Neutrophil (primary cell): Measurements from ENCODE around the gene KLK12.

Experiments used
- H3K27ac ChIP-seq: fragments of 200-600 bp; sonication (generic); 2 replicates; pipeline ENCODE4 v1.5.1; 2016; ENCODE audit warnings: mild to moderate bottlenecking, moderate library complexity
- H3K27me3 ChIP-seq: fragments of 200-600 bp; sonication (generic); 2 replicates; pipeline ENCODE4 v1.6.0; 2016; ENCODE audit warnings: mild to moderate bottlenecking
- H3K36me3 ChIP-seq: fragments of 200-600 bp; sonication (generic); 2 replicates; pipeline ENCODE4 v1.5.1; 2017
- H3K4me1 ChIP-seq, 2 experiments: fragments of 200-600 bp in 1 of 2; sonication (generic) in 1 of 2; 1 replicate in 1 of 2; 2 replicates in 1 of 2; pipeline versions ENCODE4 v1.5.1 to v1.6.1; 2013 to 2016; ENCODE audit warnings: low read depth in 1 of 2, low read length in 1 of 2, mild to moderate bottlenecking in 1 of 2, moderate library complexity in 1 of 2; ENCODE audit not compliant: control insufficient read depth in 1 of 2, insufficient read depth in 1 of 2
- H3K4me3 ChIP-seq, 2 experiments: fragments of 200-600 bp in 1 of 2; sonication (generic) in 1 of 2; 1 replicate in 1 of 2; 2 replicates in 1 of 2; pipeline ENCODE4 v1.5.1; 2013 to 2016; ENCODE audit warnings: low read depth in 1 of 2, low read length in 1 of 2, mild to moderate bottlenecking in 1 of 2, moderate library complexity in 1 of 2
- H3K9me3 ChIP-seq: fragments of 200-600 bp; sonication (generic); 2 replicates; pipeline ENCODE4 v1.5.1; 2016
- CTCF ChIP-seq: fragments of 200-600 bp; sonication (generic); IDR thresholded peaks from 2 replicates; pipeline ENCODE4 v1.5.1; 2016; ENCODE audit warnings: antibody characterized with exemption

The KLK12 gene

GRCh38 chr19:51034704-51035103, at the start of gene KLK12:
Gene KLK12, minus strand, starts transcription at chr19:51035002. Its CDS starts 381 bp downstream, at chr19:51034621.
- Histone ChIP-seq H3K36me3 (no peaks in the 10 kb centered on the region), H3K27me3 (peaks cover 16% of the 10 kb centered on the region), H3K27ac (no peak within 1 kb of the TSS), H3K4me3 (no peak within 1 kb of the TSS), H3K9me3 (no peaks in the 10 kb centered on the region), H3K4me1 (no peaks in the 10 kb centered on the region)
- TF ChIP-seq CTCF, result no peak

GRCh38 chr19:51084505-51084904, 49.7 kb upstream of the KLK12 start:
- Histone ChIP-seq H3K27me3 (peaks cover 21% of the 10 kb centered on the region), H3K9me3 (no peaks in the 10 kb centered on the region), H3K27ac (no peak overlapping the region), H3K4me1 (no peaks in the 10 kb centered on the region), H3K36me3 (no peaks in the 10 kb centered on the region), H3K4me3 (no peak overlapping the region)
- TF ChIP-seq CTCF, result no peak

GRCh38 chr19:51083783-51084182, 49.0 kb upstream of the KLK12 start:
- Histone ChIP-seq H3K36me3 (no peaks in the 10 kb centered on the region), H3K4me1 (no peaks in the 10 kb centered on the region), H3K4me3 (no peak overlapping the region), H3K27ac (no peak overlapping the region), H3K9me3 (no peaks in the 10 kb centered on the region), H3K27me3 (peaks cover 21% of the 10 kb centered on the region)
- no peak for TF ChIP-seq CTCF

- no peak for TF ChIP-seq CTCF
- Histone ChIP-seq H3K4me3 (no peak overlapping the region), H3K4me1 (no peaks in the 10 kb centered on the region), H3K9me3 (no peaks in the 10 kb centered on the region), H3K27me3 (peaks cover 21% of the 10 kb centered on the region), H3K36me3 (no peaks in the 10 kb centered on the region), H3K27ac (no peak overlapping the region)
Measured at GRCh38 chr19:51083181-51083580, 48.4 kb upstream of the KLK12 start.

- H3K27ac ChIP-seq, result no peak within 1 kb of the TSS
- peaks cover 21% of the 10 kb centered on the region for H3K27me3 ChIP-seq
- H3K36me3 ChIP-seq, result no peaks in the 10 kb centered on the region
- H3K9me3 ChIP-seq, result no peaks in the 10 kb centered on the region
- H3K4me1 ChIP-seq, result no peaks in the 10 kb centered on the region
- H3K4me3 ChIP-seq, result no peak within 1 kb of the TSS
- no peak for TF ChIP-seq CTCF
Measured at GRCh38 chr19:51082611-51083010, 47.8 kb upstream of the KLK12 start, which contains the start of gene KLK14. Gene KLK14, minus strand, starts transcription at chr19:51082887. Its CDS starts 273 bp downstream, at chr19:51082614.

GRCh38 chr19:51081476-51081875, 46.7 kb upstream of the KLK12 start:
- Histone ChIP-seq H3K9me3 (no peaks in the 10 kb centered on the region), H3K27ac (no peak overlapping the region), H3K4me1 (no peaks in the 10 kb centered on the region), H3K36me3 (no peaks in the 10 kb centered on the region), H3K27me3 (peaks cover 23% of the 10 kb centered on the region), H3K4me3 (no peak overlapping the region)
- no peak for TF ChIP-seq CTCF
